Neural cell (in vitro differentiated cells): ENCODE measurements around the gene COA4.

Experiments used
- CTCF ChIP-seq: fragments of 450-650 bp; IDR thresholded peaks from 2 replicates; pipeline ENCODE4 v1.5.1; 2014; ENCODE audit warnings: antibody characterized with exemption, mild to moderate bottlenecking, moderate library complexity; ENCODE audit not compliant: poor library complexity, severe bottlenecking
- EP300 ChIP-seq: fragments of 450-650 bp; conservative IDR thresholded peaks from 2 replicates; pipeline ENCODE4 v1.6.1; 2014; ENCODE audit warnings: antibody characterized with exemption, mild to moderate bottlenecking, moderate library complexity; ENCODE audit not compliant: poor library complexity, severe bottlenecking
- POLR2AphosphoS5 ChIP-seq: IDR thresholded peaks from 2 replicates; pipeline ENCODE4 v1.6.1; 2012
- REST ChIP-seq: IDR thresholded peaks from 2 replicates; pipeline ENCODE4 v1.6.1; 2012; ENCODE audit warnings: borderline replicate concordance

GRCh38 chr11:73872749-73873357, 3.8 kb downstream of the COA4 start:
- TF ChIP-seq CTCF = no peak
- TF ChIP-seq EP300 = no peak
- no peak for TF ChIP-seq REST
- no peak for TF ChIP-seq POLR2AphosphoS5
